Tibial nerve (tissue), 4 donors: ENCODE data around the gene ELMOD3. TPM values are rescaled to one million over a fixed set of nuclear protein-coding genes. Genes with fewer than 3 reads are reported as not detected.
A peak's percentile ranks its signal among the peaks of the same experiment; 100 is the strongest.

Source experiments
- DNase-seq, 2 donors: peaks; one replicate each; pipeline ENCODE4 v3.0.0-alpha.2; 2019; ENCODE audit warnings: low spot score in 2 of 2
- H3K27ac ChIP-seq, 4 donors: fragments of 200-600 bp; sonication (generic) in 3 of 4; one replicate each; pipeline ENCODE4 v1.5.1; 2017 to 2019; ENCODE audit warnings: mild to moderate bottlenecking in 1 of 4
- H3K27me3 ChIP-seq, 2 donors: fragments of 200-600 bp; sonication (generic) in 1 of 2; one replicate each; pipeline versions ENCODE4 v1.5.1 to v1.6.0; 2017 to 2019
- H3K36me3 ChIP-seq, 3 donors: fragments of 200-600 bp; sonication (generic); one replicate each; pipeline ENCODE4 v1.5.1; 2018 to 2019
- H3K4me1 ChIP-seq, 4 donors: fragments of 200-600 bp; sonication (generic) in 3 of 4; one replicate each; pipeline ENCODE4 v1.5.1; 2017 to 2019
- H3K4me3 ChIP-seq, 4 donors: fragments of 200-600 bp; sonication (generic) in 3 of 4; one replicate each; pipeline ENCODE4 v1.5.1; 2017 to 2019; ENCODE audit warnings: mild to moderate bottlenecking in 1 of 4, moderate library complexity in 1 of 4
- H3K9me3 ChIP-seq, 4 donors: fragments of 200-600 bp; sonication (generic) in 3 of 4; one replicate each; pipeline ENCODE4 v1.5.1; 2017 to 2019
- CTCF ChIP-seq, 5 experiments: fragments of 200-600 bp in 3 of 5; fragments of 450-650 bp in 2 of 5; sonication (generic) in 3 of 5; IDR thresholded peaks; one replicate each; pipeline ENCODE4 v1.5.1; 2016 to 2019; ENCODE audit warnings: antibody characterized with exemption in 5 of 5, mild to moderate bottlenecking in 3 of 5, moderate library complexity in 2 of 5
- EP300 ChIP-seq, 2 donors: sonication (generic); formaldehyde crosslinking; IDR thresholded peaks; one replicate each; pipeline ENCODE4 v1.6.1; 2017; ENCODE audit warnings: antibody characterized with exemption in 2 of 2, mild to moderate bottlenecking in 1 of 2
- POLR2A ChIP-seq, 2 donors: fragments of 450-650 bp; IDR thresholded peaks; one replicate each; pipeline ENCODE4 v1.6.1; 2017; ENCODE audit warnings: antibody characterized with exemption in 2 of 2, mild to moderate bottlenecking in 2 of 2, moderate library complexity in 2 of 2
- WGBS, 2 donors: methylation state at CpG; one replicate each; pipeline ENCODE4 v1.1.5; 2018; 5-methylcytosine and 5-hydroxymethylcytosine counted together
- total RNA-seq, 4 donors: library from RNA; depleted of rRNA; stranded (reverse); fragments of >200 nt; gene quantifications; one replicate each; pipeline ENCODE4 v1.1.0, GENCODE V29; 2016

ELMOD3 gene
- total RNA-seq, 4 donors from 2014 or later = 21.2 to 39.0 (median 35.4) TPM

DNA sequence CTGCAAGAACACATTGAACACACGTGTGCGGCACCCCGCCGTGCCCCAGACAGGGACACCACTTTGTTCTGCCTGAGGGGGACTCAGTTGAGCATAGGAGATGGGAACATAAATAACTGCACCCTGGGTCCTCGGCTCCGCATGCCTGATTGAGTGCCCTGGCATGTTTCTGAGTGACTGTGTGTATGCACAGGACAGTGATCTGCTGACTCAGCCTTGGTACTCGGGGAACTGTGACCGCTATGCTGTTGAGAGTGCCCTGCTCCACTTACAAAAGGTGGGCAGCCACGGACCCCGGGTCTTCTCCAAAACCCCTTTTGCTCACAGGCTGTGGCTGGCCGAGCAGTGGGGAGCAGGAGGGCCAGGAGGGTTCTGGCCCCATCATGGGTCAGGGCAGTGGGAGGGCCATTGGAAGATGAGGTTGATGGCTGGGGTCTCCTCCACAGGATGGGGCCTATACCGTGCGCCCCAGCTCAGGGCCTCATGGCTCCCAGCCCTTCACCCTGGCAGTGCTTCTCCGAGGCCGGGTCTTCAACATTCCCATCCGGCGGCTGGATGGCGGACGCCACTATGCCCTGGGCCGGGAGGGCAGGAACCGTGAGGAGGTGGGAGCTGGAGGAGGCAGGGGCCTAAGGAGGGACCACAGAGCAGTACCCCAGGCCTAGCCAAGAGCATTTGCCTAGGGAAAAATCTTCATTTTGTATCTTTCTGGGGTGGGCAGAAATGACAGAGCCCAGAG lies 80.8 kb downstream of the ELMOD3 start:
- Histone ChIP-seq H3K27me3 (no peaks in the 10 kb centered on the region), H3K4me1 (peaks cover 4 to 83% (median 55%) of the 10 kb centered on the region in 4 donors), H3K9me3 (no peaks in the 10 kb centered on the region), H3K27ac (peak overlapping the region; percentile 87 to 100 (median 98)), H3K36me3 (no peaks in the 10 kb centered on the region), H3K4me3 (no peak overlapping the region)
- TF ChIP-seq POLR2A (IDR thresholded peaks at IDR 0.05) (no peak), CTCF (IDR thresholded peaks at IDR 0.05) (no peak), EP300 (IDR thresholded peaks at IDR 0.05) (no peak)
- WGBS, 2 donors = 67 to 70% methylated on average over 14 to 16 of the region's 21 CpGs
- DNase-seq = no peak

DNA sequence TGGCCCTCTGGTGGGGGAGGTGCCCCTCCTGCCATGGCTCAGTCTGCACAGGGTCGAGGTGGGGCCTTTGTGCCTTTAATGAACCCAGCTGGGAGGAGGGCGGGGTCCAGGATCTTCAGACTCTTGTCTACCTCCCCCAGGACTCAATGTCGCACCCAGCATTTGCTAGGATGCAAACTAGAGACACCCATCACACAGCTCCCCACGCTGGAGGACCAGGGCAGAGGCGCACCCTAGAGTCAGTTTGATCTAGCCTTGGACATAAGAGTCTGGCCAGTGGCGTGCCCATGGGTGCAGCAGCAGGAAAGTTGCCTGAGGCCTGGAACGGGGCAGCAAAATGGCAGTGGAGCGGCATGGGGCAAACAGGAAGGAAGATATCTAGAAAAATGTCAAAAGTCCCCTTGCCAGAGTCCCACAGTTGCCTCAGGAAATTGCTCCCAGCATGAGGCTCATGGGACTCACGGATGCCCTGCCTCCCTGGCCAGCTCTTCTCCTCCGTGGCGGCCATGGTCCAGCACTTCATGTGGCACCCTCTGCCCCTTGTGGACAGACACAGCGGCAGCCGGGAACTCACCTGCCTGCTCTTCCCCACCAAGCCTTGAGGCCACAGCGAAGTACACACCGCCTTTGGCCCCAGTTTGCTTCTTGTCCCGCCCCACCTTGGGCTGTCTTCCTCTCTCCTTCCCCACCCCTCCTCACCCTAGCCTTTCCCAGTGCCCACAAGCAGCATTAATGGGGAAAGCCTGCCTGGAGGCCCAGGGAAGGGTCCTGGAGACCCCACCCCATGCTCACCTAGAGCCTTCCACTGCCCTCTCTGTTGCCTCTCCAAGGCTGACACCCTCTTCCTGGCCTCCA lies 81.6 kb downstream of the ELMOD3 start:
- peaks cover 4 to 78% (median 52%) of the 10 kb centered on the region in 4 donors for H3K4me1 ChIP-seq
- no peaks in the 10 kb centered on the region for H3K9me3 ChIP-seq
- TF ChIP-seq CTCF (IDR thresholded peaks at IDR 0.05) = no peak
- TF ChIP-seq EP300 (IDR thresholded peaks at IDR 0.05) = no peak
- no peak for TF ChIP-seq POLR2A (IDR thresholded peaks at IDR 0.05)
- H3K36me3 ChIP-seq = no peaks in the 10 kb centered on the region
- peak overlapping the region; percentile 87 to 100 (median 98) for H3K27ac ChIP-seq
- 92 to 93% methylated on average over 16 of the region's 16 CpGs for WGBS, 2 donors
- no peak for DNase-seq
- H3K4me3 ChIP-seq = no peak overlapping the region
- no peaks in the 10 kb centered on the region for H3K27me3 ChIP-seq

DNA sequence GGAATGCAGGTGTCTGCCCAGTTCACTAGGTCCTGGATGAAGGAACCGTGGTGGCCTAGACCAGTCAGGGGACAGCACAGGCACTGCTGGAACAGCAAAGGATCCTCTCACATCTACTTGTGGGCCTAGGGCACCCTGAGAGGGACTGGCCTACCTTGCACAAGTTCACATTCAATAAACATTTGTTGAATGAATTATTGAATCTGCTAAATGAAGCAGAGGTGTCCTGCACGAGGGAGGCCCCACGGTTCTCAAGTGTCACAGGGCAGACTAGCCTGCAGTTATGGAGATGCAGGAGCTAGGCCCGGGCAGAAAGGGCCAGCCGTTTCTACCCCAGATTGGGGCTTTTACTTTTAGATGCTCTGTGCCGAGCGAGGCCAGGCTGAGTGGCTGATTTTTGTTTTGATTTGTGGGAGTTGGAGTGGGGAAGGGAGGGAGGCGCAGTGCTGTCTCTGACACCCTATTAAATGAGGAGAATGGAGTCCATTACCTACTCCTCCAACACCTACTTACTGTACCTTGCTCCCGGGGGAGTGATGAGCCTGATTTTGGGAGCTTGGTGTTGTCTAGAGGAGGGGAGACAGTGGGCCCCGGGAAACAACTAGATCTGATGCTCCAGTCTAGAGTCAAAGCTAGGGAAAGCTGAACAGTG lies 82.4 kb downstream of the ELMOD3 start:
- Histone ChIP-seq H3K27ac (peak overlapping the region; percentile 87 to 100 (median 98)), H3K27me3 (no peaks in the 10 kb centered on the region), H3K4me1 (peaks cover 4 to 70% (median 52%) of the 10 kb centered on the region in 4 donors), H3K4me3 (peak overlapping the region in 2 of 4 donors; percentile 55 to 57), H3K36me3 (no peaks in the 10 kb centered on the region), H3K9me3 (no peaks in the 10 kb centered on the region)
- no peak for DNase-seq
- 33 to 38% methylated on average over 10 of the region's 10 CpGs for WGBS, 2 donors
- TF ChIP-seq POLR2A (IDR thresholded peaks at IDR 0.05) = no peak
- no peak for TF ChIP-seq EP300 (IDR thresholded peaks at IDR 0.05)
- TF ChIP-seq CTCF (IDR thresholded peaks at IDR 0.05) = no peak

- TF ChIP-seq CTCF (IDR thresholded peaks at IDR 0.05) (peak in 2 of 5 experiments; percentile 34 to 35), POLR2A (IDR thresholded peaks at IDR 0.05) (peak; percentile 76 to 90), EP300 (IDR thresholded peaks at IDR 0.05) (peak; percentile 77 to 96)
- Histone ChIP-seq H3K4me3 (peak overlapping the region; percentile 20 to 57 (median 43)), H3K9me3 (no peaks in the 10 kb centered on the region), H3K27me3 (no peaks in the 10 kb centered on the region), H3K4me1 (peaks cover 4 to 68% (median 52%) of the 10 kb centered on the region in 4 donors), H3K36me3 (no peaks in the 10 kb centered on the region), H3K27ac (peak overlapping the region; percentile 87 to 100 (median 98))
- DNase-seq = peak; percentile 76 to 85
- 2 to 5% methylated on average over 19 to 33 of the region's 64 CpGs for WGBS, 2 donors
Measured at GRCh38 chr2:85437488-85438200, 83.1 kb downstream of the ELMOD3 start.
